Skin epidermis (tissue), 12 donors: ENCODE results near the gene CRYAA.
"Not testable (repeated sequence)": the region's sequence is repeated elsewhere in the genome, so short reads cannot be mapped to it uniquely, and the experiment has no call there.

Experiments
- H3K27ac ChIP-seq, 21 experiments: fragments of 200-600 bp; sonication (generic) in 11 of 21; one replicate each; pipeline ENCODE4 v1.5.0; 2020; ENCODE audit warnings: mild to moderate bottlenecking in 3 of 21, inconsistent platforms in 2 of 21, moderate library complexity in 2 of 21
- H3K4me3 ChIP-seq, 7 experiments: fragments of 200-600 bp; sonication (generic) in 2 of 7; one replicate each; pipeline ENCODE4 v1.5.0; 2020; ENCODE audit warnings: inconsistent platforms in 2 of 7, mild to moderate bottlenecking in 2 of 7, moderate library complexity in 1 of 7

Gene CRYAA

GRCh38 chr21:43168708-43169107 is at the start of gene CRYAA:
CRYAA (plus strand) TSS chr21:43169008; CDS start chr21:43169100, 92 bp downstream.
- H3K27ac ChIP-seq, H3K4me3 ChIP-seq: not testable (repeated sequence)

- not testable (repeated sequence) for H3K4me3 ChIP-seq, H3K27ac ChIP-seq
These were observed 38.7 kb upstream of the CRYAA start for GRCh38 chr21:43130094-43130493.

GRCh38 chr21:43134520-43134919 is 34.3 kb upstream of the CRYAA start:
- not testable (repeated sequence) for H3K27ac ChIP-seq, H3K4me3 ChIP-seq

GRCh38 chr21:43138944-43139343 is 29.9 kb upstream of the CRYAA start:
- not testable (repeated sequence) for H3K27ac ChIP-seq, H3K4me3 ChIP-seq

GRCh38 chr21:43141407-43141806 is 27.4 kb upstream of the CRYAA start:
- H3K4me3 ChIP-seq, H3K27ac ChIP-seq: not testable (repeated sequence)

- not testable (repeated sequence) for H3K4me3 ChIP-seq, H3K27ac ChIP-seq
These were observed 22.2 kb upstream of the CRYAA start for GRCh38 chr21:43146637-43147036.

GRCh38 chr21:43147999-43148398 is 20.8 kb upstream of the CRYAA start:
- not testable (repeated sequence) for H3K4me3 ChIP-seq, H3K27ac ChIP-seq

GRCh38 chr21:43149344-43149743 is 19.5 kb upstream of the CRYAA start:
- H3K27ac ChIP-seq, H3K4me3 ChIP-seq: not testable (repeated sequence)

- H3K27ac ChIP-seq, H3K4me3 ChIP-seq: not testable (repeated sequence)
These were observed 15.2 kb upstream of the CRYAA start for GRCh38 chr21:43153601-43154000.

GRCh38 chr21:43159279-43160175 is 9.3 kb upstream of the CRYAA start:
- H3K4me3 ChIP-seq, H3K27ac ChIP-seq: not testable (repeated sequence)

GRCh38 chr21:43161826-43162707 is 6.7 kb upstream of the CRYAA start:
- not testable (repeated sequence) for H3K4me3 ChIP-seq, H3K27ac ChIP-seq

- H3K27ac ChIP-seq, H3K4me3 ChIP-seq: not testable (repeated sequence)
These were observed 6.1 kb upstream of the CRYAA start for GRCh38 chr21:43162708-43163205.

GRCh38 chr21:43164823-43165222 is 4.0 kb upstream of the CRYAA start:
- H3K27ac ChIP-seq, H3K4me3 ChIP-seq: not testable (repeated sequence)

GRCh38 chr21:43165734-43166133 is 3.1 kb upstream of the CRYAA start:
- not testable (repeated sequence) for H3K27ac ChIP-seq, H3K4me3 ChIP-seq

GRCh38 chr21:43169230-43169886 is 550 bp downstream of the CRYAA start:
- not testable (repeated sequence) for H3K27ac ChIP-seq, H3K4me3 ChIP-seq

- not testable (repeated sequence) for H3K27ac ChIP-seq, H3K4me3 ChIP-seq
These were observed 1.1 kb downstream of the CRYAA start for GRCh38 chr21:43169891-43170290.

- not testable (repeated sequence) for H3K27ac ChIP-seq, H3K4me3 ChIP-seq
These were observed 4.0 kb downstream of the CRYAA start for GRCh38 chr21:43172812-43173211.

GRCh38 chr21:43173438-43173837 is 4.6 kb downstream of the CRYAA start:
- H3K27ac ChIP-seq = not testable (repeated sequence)

GRCh38 chr21:43173930-43174329 is 5.1 kb downstream of the CRYAA start:
- H3K27ac ChIP-seq, H3K4me3 ChIP-seq: not testable (repeated sequence)

More at GRCh38 chr21:43173438-43173837, 4.6 kb downstream of the CRYAA start:
- H3K4me3 ChIP-seq = not testable (repeated sequence)

- not testable (repeated sequence) for H3K27ac ChIP-seq, H3K4me3 ChIP-seq
These were observed 6.2 kb downstream of the CRYAA start for GRCh38 chr21:43174998-43175397.
